GM19238 (cell line): Measurements from ENCODE around the gene VSIG1.

Experiments
- DNase-seq: peaks from one replicate; pipeline ENCODE4 v3.0.0; 2011; ENCODE audit warnings: low spot score; ENCODE audit not compliant: insufficient read length

Gene VSIG1

DNA sequence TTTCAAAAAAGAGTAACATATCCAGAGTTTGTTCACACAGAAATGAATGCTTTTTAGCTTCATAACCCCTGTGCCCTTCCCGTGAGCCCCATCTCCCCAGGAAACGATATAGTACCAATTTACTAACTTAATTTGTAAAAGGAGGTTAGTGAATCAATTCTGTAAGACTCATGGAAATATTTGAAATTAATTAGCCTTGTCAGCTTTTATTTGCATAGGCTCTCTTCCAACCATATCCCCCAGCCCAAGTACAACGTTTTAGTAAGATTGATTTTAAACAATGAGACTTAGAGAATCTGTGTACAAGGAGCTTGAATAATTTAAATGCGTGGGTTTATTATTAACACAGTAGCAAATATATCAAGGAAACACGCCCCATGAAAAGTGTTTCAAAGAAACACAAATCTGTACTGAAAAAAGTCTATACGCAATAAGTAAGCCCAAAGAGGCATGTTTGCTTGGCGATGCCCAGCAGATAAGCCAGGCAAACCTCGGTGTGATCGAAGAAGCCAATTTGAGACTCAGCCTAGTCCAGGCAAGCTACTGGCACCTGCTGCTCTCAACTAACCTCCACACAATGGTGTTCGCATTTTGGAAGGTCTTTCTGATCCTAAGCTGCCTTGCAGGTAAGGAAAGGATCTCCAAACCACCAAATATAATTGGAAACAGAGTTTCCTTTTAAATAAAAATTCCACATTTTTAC lies at the start of gene VSIG1:
Gene VSIG1 (plus strand): TSS at position 512 of the 703 bp plus-strand sequence. CDS start 66 bp downstream, at position 578.
- DNase-seq = no peak

DNA sequence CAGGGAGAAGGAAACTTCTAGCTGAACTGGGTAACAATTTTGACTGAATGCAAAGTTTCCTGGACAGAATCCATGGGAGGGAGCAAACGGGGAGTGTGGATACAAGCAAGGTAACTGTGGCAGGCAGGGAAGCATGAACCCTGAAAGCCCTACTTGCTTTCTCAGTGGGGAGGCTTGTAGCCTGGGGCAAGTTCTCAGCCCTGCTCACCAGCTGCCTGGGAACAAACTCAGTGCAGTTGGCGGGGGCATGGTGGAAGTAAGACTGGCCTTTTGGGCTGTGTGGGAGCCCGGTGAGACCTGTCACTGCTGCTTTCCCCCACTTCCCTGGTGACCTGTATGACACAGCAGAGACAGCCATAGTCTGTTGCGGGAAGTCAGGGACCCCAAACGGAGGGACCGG lies 48.7 kb upstream of the VSIG1 start:
- DNase-seq = no peak

DNA sequence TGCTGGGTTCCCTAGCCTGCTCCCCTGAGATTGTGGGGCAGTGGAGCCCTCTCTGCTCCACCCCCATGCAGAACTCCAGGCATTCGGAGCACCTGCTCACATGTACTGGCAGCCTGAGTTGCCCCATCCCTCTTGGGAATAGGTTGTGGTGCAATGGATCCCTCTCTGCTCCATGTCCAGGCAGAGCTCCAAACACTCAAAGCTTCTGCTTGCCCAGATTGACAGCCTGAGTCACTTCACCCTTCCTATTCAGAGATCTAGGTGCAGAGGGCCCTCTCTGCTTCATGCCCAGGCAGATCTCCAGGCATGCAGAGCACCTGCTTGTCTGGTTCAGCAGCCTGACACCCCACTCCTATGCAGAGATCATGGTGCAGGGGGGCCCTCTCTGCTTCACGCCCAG lies 44.1 kb upstream of the VSIG1 start:
- DNase-seq = no peak

DNA sequence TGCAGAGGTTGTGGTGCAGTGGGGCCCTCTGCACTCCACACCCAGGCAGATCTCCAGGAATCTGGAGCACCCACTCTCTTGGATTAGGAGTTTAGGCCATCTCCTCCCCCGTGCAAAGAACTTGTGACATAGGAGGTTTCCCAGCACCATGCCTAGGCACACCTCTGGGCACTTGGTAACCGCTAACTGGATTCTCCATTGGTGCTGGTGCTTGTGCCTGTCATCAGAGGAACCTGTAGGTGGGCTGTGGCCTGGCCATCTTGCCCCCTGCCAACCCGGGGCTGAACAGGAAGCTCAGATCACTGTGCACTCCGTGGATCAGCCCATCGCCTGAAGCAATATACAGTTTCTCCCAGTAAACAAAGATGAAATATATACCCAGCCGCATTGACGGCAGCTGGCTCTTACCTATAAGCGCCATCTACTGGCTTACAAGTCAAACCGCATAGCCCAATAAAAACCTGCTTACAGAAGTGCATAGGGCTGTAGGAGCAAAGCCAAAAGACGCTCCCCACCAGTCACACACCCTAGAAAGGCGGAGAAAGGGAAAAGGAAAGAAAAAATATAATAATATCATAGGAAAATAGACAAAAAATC lies 43.5 kb upstream of the VSIG1 start:
- DNase-seq = no peak

DNA sequence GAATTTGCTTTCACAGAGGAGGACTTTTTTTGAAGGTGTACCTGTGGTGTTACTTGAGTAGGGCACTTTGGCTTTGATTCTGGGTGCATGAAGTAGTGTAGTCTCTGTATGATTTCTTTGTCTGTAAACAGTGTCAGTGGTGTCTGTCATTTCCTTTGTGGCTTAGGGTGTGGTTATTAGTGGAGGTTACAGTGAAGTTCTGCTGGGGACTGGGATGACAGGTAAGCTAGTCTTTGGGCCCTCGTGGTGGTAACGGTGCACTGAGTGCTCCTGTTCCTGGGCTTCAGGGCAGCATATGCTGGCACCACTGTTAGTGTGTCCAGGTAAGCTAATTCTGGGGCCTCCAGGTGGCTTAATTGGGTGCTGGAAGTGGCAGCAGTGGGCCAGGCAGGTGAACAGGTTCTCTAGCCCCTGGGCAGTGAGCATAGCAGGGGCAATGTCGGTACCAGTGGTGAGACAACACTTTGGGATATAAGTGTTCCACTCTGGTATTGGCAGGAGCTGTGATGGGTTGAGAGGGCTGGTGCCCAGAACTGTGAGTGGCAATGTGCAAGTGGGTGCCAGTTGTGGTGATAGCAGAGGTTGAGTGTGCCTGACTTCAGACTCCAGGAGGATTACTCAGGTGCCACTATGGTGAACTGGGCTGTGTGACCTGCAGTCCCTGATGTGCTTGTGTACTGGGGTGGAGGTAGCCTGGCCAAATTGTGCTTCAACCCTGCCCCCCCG lies 26.0 kb upstream of the VSIG1 start:
- no peak for DNase-seq

DNA sequence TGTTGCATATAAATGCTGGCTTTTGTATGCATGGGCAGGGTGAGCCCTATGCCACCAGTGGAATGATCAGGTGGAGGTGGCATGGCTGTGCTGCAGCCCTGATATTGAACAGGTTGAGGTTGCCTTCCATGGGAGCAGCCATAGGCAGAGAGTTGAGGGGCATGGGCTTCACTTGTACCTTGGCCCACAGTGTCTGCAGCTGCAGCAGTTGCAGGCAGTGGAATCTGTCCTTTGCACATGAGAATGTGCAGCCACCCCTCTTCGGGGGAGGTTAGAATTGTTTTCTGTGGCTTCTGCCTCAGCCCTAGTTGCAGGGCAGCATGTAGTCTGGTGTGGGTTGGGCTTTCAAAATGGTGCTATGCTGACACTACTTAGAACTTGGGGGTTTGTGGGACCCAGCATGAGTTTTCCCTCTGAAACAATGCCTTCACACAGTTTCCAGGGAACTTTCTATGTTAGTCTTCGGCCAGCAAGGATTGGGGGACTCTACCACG lies 25.4 kb upstream of the VSIG1 start:
- DNase-seq = no peak

DNA sequence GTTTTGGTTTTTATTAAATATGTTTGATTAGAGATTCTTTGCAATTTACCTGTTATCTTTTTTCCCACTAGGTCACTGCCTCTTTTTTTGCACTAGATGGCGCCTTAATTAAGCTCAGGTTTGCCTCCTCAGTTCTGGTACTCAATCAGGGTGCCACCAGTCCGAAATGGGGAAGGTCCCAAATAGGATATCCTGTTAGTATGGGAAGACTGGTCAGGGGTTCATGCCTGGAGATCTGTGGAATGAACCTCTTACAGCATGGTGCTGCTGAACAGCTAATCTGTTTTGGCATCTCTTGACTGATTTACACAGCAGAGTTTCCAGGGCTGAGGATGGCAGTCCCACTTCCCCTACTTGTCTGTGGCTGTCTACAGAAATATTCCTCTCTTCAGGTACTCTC lies 24.2 kb upstream of the VSIG1 start:
- no peak for DNase-seq

DNA sequence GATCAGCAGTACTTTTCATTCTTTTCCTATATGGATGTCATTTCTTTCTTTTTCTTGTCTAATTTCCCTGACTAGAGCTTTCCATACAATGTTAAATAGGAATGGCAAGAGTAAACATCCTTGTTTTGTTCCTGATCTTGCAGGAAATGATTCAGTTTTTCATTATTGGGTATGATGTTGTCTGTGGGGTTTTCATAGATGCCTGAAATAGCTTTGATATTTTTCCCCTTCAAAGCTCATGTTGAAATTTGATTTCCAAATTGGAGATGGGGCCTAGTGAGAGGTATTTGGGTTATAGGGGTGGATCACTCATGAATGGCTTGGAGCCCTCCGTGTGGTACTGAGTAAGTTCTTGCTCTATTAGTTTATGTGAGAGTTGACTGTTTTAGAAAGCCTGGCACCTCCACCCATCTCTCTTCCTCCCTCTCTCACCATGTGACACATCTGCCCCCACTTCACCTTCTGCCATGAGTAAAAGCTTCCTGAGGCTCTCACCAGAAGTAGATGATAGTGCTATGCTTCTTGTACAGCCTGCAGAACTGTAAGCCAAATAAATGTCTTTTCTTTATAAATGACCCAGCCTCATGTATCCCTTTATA lies 22.3 kb upstream of the VSIG1 start:
- no peak for DNase-seq

DNA sequence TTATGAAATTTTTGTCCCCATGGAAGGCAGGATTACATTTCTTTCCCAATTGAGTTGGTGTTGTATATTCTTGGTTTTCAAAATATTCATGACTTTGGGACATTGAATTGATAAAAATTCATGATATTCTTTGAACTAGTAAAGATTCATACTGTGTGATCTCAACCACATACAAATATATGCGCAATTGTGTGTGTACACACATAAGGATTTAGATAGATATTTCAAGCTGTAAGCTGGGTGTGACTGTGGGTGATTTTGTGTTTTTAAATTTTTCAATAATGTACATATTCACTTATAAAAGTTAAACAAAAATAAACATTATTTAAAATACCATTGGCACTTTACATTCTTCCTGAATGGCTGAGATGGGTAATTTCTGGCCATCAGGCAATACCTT lies 19.5 kb upstream of the VSIG1 start:
- no peak for DNase-seq

DNA sequence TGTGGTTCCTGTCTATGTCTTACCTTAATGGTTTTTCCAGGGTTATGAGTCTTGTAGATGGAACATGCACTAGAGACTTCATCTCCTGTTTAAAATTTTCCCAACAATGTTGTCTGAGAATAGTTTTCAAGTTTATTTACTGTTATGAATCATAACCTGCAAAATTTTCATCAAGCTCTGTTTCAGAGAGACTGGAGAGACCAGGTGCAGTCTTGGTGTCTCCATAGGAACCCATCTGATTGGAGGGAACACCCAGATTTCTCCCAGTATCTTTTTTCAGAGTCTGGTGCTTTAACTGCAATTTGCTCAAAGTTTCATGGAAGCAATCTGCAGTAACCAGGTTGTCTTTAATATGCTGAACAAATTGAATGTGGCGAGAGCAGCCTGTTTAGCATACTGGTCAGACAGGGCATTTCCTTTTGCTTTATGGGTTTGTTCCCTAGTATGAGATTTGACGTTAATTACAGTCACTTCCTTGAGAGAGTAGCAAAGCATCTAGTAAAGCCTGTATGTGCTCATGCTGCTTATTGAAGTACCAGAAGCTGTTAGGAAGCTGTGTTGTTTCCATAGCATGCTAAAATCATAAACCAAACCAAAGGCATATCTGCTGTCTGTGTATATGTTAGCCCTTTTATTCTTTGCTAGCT lies 18.8 kb upstream of the VSIG1 start:
- DNase-seq = no peak

DNA sequence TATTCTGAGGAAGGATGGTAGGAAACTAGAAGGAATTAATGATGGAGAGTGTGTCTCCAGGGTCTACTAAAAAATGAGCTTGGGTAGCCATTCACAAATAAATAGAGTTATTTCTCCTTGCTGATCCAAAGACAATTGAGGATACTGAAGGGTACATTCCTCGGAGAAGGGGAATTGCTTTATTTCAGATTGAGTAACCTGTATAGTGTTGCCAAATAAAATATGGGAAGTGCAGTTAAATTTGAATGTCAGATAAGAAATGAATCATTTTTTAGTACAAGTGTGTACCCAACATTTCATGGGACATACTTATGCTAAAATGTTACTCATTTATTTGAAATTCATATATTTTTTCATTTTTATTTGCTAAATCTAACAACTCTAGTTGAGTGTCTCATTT lies 16.0 kb upstream of the VSIG1 start:
- no peak for DNase-seq

DNA sequence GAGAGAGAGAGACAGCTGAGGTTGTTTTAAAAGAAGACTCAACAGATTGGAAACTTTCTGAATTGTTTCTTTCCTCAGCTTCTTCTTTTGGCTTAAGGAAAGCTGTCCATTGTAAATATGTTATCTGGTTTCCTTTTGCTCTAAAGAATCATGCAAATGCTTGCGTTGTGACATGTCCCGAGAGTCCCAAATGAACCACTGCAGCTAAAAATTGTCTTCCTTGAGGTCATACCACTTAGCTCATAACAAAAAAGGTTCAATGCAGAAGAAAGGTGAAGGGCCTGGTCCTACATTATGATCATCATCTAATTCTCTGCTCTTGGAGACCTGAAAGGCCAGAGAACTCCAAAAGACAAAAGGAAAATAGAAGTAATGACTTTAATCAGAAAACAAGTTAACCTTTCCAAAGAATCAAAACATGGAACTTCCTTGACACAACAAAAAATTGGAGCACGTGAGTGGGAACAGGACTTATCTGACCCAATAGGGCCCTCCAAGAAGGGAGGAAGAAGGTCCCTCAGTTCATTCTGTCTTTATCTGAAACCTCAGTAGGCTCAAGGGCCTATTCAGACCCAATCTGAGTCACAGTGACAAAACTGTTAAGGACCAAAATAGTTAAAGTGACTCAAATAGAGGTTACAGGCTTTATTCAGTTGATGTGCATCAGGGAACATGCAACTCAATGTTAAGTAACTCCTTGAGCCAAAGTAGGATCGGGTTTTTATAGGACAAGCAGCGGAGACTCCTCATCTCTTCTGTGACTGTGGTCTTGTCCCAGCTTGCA lies 14.7 kb upstream of the VSIG1 start:
- DNase-seq = no peak

DNA sequence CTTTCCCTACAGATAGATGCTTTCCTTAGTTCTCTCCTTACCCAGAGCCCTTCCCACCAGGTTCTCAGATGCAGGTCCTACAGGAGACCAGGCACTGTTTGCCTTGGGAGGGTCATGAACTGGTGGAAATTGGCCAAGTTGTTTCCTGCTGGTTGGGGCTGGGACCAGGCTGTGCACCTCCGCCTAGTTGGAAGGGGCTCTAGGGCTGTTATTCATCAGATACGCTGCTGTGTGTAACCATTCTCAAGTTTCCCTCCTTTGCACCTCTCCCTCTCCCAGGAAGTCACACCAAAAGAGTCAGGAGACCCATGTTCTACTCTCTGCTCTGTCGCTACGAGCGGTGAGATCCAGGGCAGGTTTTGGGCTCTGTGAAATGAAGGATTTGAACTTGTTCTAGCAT lies 11.9 kb upstream of the VSIG1 start:
- DNase-seq = no peak

DNA sequence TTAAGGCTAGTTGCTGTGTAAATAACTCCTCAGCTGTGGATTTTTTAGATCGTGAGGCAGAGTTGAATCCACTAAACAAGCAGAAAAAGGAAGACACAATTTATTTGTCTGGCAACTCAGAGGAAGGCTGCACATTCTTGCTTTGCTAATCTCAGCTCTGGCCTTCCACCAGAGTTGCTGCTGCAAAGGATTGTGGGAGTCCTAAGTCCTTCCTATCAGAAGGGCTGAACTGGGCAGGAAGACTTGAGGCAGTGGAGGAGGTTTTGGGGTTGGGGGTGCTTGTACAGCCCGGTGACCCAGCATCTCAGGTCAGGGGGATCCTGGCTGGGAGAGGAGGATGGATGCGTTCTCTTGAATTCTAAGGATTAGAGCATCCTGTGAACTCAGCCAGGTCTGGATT lies 11.0 kb upstream of the VSIG1 start:
- DNase-seq = no peak

DNA sequence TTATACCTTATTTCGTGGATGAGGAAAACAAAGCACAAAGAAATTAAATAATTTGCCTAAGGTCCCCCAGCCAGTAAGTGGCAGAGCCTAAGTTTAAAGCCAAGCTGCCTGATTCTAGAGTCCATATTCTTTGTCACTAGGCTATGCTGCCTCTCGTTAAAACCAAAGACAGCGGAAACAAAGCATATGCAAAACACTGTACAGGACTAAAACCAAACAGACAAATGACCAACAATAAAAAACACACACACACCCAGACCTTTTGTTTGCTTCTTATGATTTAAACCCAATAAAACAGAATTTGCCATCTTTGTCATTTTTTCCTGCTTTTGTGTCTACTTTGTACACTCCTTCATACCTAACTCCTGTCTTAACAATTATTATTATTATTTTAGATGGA lies 10.1 kb upstream of the VSIG1 start:
- DNase-seq = no peak

DNA sequence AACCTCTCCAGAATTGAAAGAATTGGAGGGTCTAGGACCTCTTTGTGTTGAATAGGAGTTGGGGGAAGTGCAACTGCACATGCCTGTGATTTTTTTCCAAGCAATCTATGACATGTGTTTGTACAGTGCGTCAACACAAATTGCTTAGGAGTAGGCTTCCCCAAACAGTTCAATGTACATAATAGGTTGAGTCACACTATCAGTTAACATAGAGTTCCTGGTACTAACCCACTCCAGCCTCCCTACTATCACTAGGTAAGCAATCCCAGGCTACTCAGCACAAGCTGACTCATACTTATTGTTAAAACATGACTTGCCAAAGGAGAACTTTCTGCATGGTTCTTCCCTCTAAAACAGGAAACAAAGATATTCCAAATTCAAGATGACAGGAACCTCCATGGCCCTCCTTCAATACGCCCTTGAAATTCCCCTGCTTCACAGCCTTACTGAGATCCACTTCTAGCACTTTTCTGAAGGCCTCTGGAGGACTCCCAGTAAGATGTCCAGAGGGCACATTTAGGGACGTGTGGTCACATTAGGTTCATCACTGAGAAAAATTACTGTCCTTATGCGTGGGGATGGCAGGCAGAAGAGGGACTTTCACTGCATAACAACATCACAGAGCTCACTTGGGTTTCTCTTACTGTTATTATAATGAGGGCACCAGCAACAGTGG lies 8.4 kb upstream of the VSIG1 start:
- DNase-seq = no peak

DNA sequence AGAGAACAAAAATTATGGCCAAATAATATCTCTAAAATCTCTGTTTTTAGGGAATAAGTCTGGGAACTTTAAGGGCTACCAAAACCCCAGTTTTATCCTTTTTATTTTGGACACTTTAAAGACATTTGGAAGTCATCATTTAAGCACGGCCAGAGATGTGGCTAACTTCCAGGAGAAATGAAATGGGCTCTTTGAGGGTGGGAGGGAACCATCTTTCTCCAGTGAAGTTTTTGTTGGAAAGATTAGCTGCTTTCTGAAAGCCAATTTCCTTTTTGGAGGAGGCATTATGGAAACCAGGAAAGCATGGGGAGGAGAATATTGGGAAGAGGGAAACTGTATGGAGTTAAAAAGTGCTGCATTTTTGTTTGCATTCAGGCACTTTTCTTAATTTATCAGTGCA lies 4.8 kb downstream of the VSIG1 start:
- DNase-seq = no peak

DNA sequence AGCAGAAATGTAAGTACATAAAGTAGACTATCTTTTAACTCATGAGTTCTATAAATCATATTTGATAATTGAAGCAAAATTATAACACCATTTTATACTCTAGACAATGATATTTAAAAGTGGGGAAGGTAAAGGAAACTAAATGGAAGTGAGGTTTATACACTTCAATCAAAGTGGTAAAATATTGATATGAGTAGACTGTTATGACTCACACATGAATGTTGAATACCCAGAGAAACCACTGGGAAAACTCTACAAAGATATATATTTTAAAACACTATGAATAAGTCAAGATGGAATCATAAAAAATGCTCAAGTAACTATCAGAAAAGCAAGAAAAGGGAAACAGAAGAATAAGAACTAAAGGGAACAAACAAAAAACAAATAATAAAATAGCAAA lies 8.4 kb downstream of the VSIG1 start:
- DNase-seq = no peak

DNA sequence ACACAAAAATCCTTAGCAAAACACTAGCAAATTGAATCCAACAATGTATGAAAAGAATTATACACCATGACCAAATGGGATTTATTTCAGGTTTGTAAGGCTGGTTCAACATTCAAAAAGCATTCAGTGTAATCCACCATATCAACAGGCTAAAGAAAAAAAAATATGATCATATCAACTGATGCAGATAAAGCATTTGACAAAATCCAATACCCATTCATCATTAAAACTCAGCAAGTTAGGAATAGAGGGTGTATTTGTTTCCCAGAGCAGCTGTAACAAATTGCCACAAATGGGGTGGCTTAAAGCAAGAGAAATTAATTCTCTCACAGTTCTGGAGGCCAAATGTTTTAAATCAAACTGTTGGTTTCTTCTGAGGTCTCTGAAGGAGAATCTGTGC lies 10.7 kb downstream of the VSIG1 start:
- no peak for DNase-seq

DNA sequence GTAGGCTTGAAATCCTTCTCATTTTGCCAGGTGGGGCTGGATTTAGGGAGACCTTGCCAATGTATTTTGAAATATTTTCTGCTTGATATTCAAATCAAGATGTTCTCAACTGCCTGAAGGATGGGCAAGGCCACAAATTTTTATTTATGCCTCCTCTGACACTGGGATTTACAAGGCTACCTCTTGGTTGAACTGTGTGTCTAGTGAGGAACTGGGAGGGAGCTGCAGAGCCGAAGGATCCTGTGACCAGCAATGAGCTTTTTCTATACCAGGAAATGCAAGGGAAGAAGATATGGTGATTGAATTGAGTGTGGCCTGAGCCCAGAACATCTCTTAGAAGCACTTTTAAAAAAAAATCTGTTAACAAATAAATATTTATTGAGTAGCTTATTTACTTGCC lies 14.9 kb downstream of the VSIG1 start:
- DNase-seq = no peak
